DMS 273 treated with DMSO at 0.1 percent for 48 hours (cell line): Measurements from ENCODE around the gene B4GALNT2.
"Not testable (repeated sequence)": the region's sequence is repeated elsewhere in the genome, so short reads cannot be mapped to it uniquely, and the experiment has no call there.

Experiments
- DNase-seq: peaks from one replicate; lab custom pipeline; 2025; lab: John Stamatoyannopoulos, UW

B4GALNT2 gene

GRCh38 chr17:49132699-49133364, at the start of gene B4GALNT2:
Gene B4GALNT2, plus strand, starts transcription at chr17:49132769. Its CDS starts 24 bp downstream, at chr17:49132793.
- DNase-seq, result no peak

- not testable (repeated sequence) for DNase-seq
Measured at GRCh38 chr17:49085046-49085445, 47.5 kb upstream of the B4GALNT2 start.

- DNase-seq, result no peak
Measured at GRCh38 chr17:49085565-49086315, 46.8 kb upstream of the B4GALNT2 start.

- no peak for DNase-seq
Measured at GRCh38 chr17:49086316-49086605, 46.3 kb upstream of the B4GALNT2 start.

- DNase-seq, result no peak
Measured at GRCh38 chr17:49086649-49087048, 45.9 kb upstream of the B4GALNT2 start.

- no peak for DNase-seq
Measured at GRCh38 chr17:49089094-49089493, 43.5 kb upstream of the B4GALNT2 start.

GRCh38 chr17:49090878-49091594, 41.5 kb upstream of the B4GALNT2 start:
- DNase-seq, result no peak

- no peak for DNase-seq
Measured at GRCh38 chr17:49093131-49093530, 39.4 kb upstream of the B4GALNT2 start.

GRCh38 chr17:49100601-49101000, 32.0 kb upstream of the B4GALNT2 start:
- DNase-seq, result no peak

GRCh38 chr17:49101054-49101534, 31.5 kb upstream of the B4GALNT2 start:
- no peak for DNase-seq

- not testable (repeated sequence) for DNase-seq
Measured at GRCh38 chr17:49103360-49103759, 29.2 kb upstream of the B4GALNT2 start.

GRCh38 chr17:49104511-49105074, 28.0 kb upstream of the B4GALNT2 start:
- no peak for DNase-seq

- no peak for DNase-seq
Measured at GRCh38 chr17:49106321-49107210, 26.0 kb upstream of the B4GALNT2 start.

- no peak for DNase-seq
Measured at GRCh38 chr17:49107211-49107557, 25.4 kb upstream of the B4GALNT2 start.

- DNase-seq, result no peak
Measured at GRCh38 chr17:49108318-49108717, 24.3 kb upstream of the B4GALNT2 start.

- no peak for DNase-seq
Measured at GRCh38 chr17:49110509-49110908, 22.1 kb upstream of the B4GALNT2 start.

GRCh38 chr17:49111934-49112333, 20.6 kb upstream of the B4GALNT2 start:
- DNase-seq, result no peak

GRCh38 chr17:49112936-49113335, 19.6 kb upstream of the B4GALNT2 start:
- no peak for DNase-seq

GRCh38 chr17:49114703-49115102, 17.9 kb upstream of the B4GALNT2 start:
- no peak for DNase-seq

GRCh38 chr17:49117587-49118230, 14.9 kb upstream of the B4GALNT2 start:
- no peak for DNase-seq

GRCh38 chr17:49120166-49120565, 12.4 kb upstream of the B4GALNT2 start:
- DNase-seq, result no peak
